OCI-LY7 (cell line): ENCODE results near the gene DLGAP4. TPM values are rescaled to one million over a fixed set of nuclear protein-coding genes. Genes with fewer than 3 reads are reported as not detected.

Experiments used
- BruUV-seq: library from RNA; stranded (reverse); fragments of 400-500 nt; replicated peaks from 2 replicates; lab custom pipeline; 2021; lab: Mats Ljungman, UMichigan
- CTCF ChIA-PET: fragments of 300-600 bp; sonication (Branson Sonifier 250); formaldehyde crosslinking; loops from one replicate; lab custom pipeline; 2022; ENCODE audit warnings: antibody characterized with exemption; ENCODE audit not compliant: unreplicated experiment; lab: Charles Lee
- POLR2A ChIA-PET: fragments of 300-600 bp; sonication (Branson Sonifier 250); formaldehyde crosslinking; loops from one replicate; lab custom pipeline; 2022; ENCODE audit warnings: antibody characterized with exemption; lab: Charles Lee
- DNase-seq: peaks from one replicate; pipeline ENCODE4 v3.0.0-alpha.2; 2015; ENCODE audit warnings: low spot score
- H2AFZ ChIP-seq: fragments of 200-600 bp; sonication (generic), shearing (Covaris generic); 2 replicates; pipeline ENCODE4 v1.6.1; 2014; ENCODE audit warnings: mild to moderate bottlenecking, antibody characterized with exemption, low read length, moderate library complexity
- H3K27ac ChIP-seq: fragments of 200-600 bp; sonication (generic); 2 replicates; pipeline ENCODE4 v1.5.1; 2014; ENCODE audit warnings: mixed run types, low read depth, mild to moderate bottlenecking, moderate library complexity, low read length, inconsistent platforms; ENCODE audit not compliant: poor library complexity, severe bottlenecking
- H3K36me3 ChIP-seq: fragments of 200-600 bp; sonication (generic); 2 replicates; pipeline ENCODE4 v1.6.1; 2014; ENCODE audit warnings: mild to moderate bottlenecking, antibody characterized with exemption, low read length, moderate library complexity, mixed read lengths; ENCODE audit not compliant: insufficient read depth
- H3K4me1 ChIP-seq: fragments of 200-600 bp; sonication (generic); 2 replicates; pipeline ENCODE4 v1.5.1; 2014; ENCODE audit warnings: mild to moderate bottlenecking, low read length; ENCODE audit not compliant: insufficient read depth, poor library complexity, severe bottlenecking
- H3K4me2 ChIP-seq: fragments of 200-600 bp; sonication (generic); 2 replicates; pipeline ENCODE4 v1.6.1; 2014; ENCODE audit warnings: mild to moderate bottlenecking, low read length
- H3K4me3 ChIP-seq: fragments of 200-600 bp; sonication (generic); 2 replicates; pipeline ENCODE4 v1.5.1; 2014; ENCODE audit warnings: mild to moderate bottlenecking, low read depth, low read length; ENCODE audit not compliant: poor library complexity, severe bottlenecking
- H3K79me2 ChIP-seq: fragments of 200-600 bp; sonication (generic); 2 replicates; pipeline ENCODE4 v1.6.1; 2016; ENCODE audit warnings: low read depth, mild to moderate bottlenecking, low read length, moderate library complexity, mixed read lengths; ENCODE audit not compliant: insufficient read depth
- H3K9me2 ChIP-seq: fragments of 200-600 bp; sonication (generic); 2 replicates; pipeline ENCODE4 v1.6.1; 2016; ENCODE audit warnings: mild to moderate bottlenecking, low read length, mixed read lengths; ENCODE audit not compliant: insufficient read depth
- H3K9me3 ChIP-seq: fragments of 200-600 bp; sonication (generic); 2 replicates; pipeline ENCODE4 v1.6.1; 2014; ENCODE audit warnings: mild to moderate bottlenecking, mixed run types, low read length, mixed read lengths
- H4K20me1 ChIP-seq: fragments of 200-600 bp; sonication (generic); 2 replicates; pipeline ENCODE4 v1.6.1; 2014; ENCODE audit warnings: mild to moderate bottlenecking, antibody characterized with exemption, low read length, moderate library complexity, mixed read lengths; ENCODE audit not compliant: insufficient read depth
- CTCF ChIP-seq: fragments of 200-600 bp; sonication (generic); conservative IDR thresholded peaks from 2 replicates; pipeline ENCODE4 v1.5.1; 2014; ENCODE audit warnings: mild to moderate bottlenecking, antibody characterized with exemption, low read length, moderate library complexity, mixed read lengths
- EZH2phosphoT487 ChIP-seq: fragments of 200-600 bp; sonication (generic); IDR thresholded peaks from 2 replicates; pipeline ENCODE4 v1.6.1; 2018; ENCODE audit warnings: low read depth, borderline replicate concordance, mild to moderate bottlenecking, mixed run types, antibody characterized with exemption, low read length, moderate library complexity, mixed read lengths
- intact Hi-C: fragments of 100-400 bp; cut with micrococcal nuclease; formaldehyde crosslinking; loops from one replicate; pipeline ENCODE4 v1.10.0; 2022; ENCODE audit not compliant: unreplicated experiment
- total RNA-seq, 2 experiments: library from RNA; depleted of rRNA in 1 of 2; stranded (reverse); fragments of >200 nt in 1 of 2; shearing (Covaris generic) in 1 of 2; gene quantifications; 2 replicates each; pipeline ENCODE4 v1.2.3, GENCODE V29; 2014 to 2022

The DLGAP4 gene
- total RNA-seq, 2 experiments from 2014 or later = 7.7 to 41.6 TPM

- BruUV-seq = no TSS peak
- no peaks in the 10 kb centered on the region for H3K79me2 ChIP-seq
- intact Hi-C loops = no loop called here
- ChIA-PET CTCF (interaction anchor here (0.6 kb wide), 1 partner anchor 15 kb away, joined by 4 read pairs; no protein-coding TSS in a partner anchor), POLR2A (no interaction called here)
- TF ChIP-seq CTCF = no peak
- no peak for TF ChIP-seq EZH2phosphoT487
- no peaks in the 10 kb centered on the region for H3K9me3 ChIP-seq
- H3K4me3 ChIP-seq = no peak overlapping the region
- H3K36me3 ChIP-seq = no peaks in the 10 kb centered on the region
- H3K9me2 ChIP-seq = no peaks in the 10 kb centered on the region
- no peak for DNase-seq
- peaks cover 9% of the 10 kb centered on the region for H3K4me1 ChIP-seq
- no peak overlapping the region for H3K4me2 ChIP-seq
- no peaks in the 10 kb centered on the region for H4K20me1 ChIP-seq
- H3K27ac ChIP-seq = no peak overlapping the region
- H2AFZ ChIP-seq = no peak overlapping the region
These were observed 150.0 kb downstream of the DLGAP4 start for GRCh38 chr20:36455972-36456625.

GRCh38 chr20:36460648-36461599 is 154.8 kb downstream of the DLGAP4 start:
- H3K79me2 ChIP-seq = peaks cover 28% of the 10 kb centered on the region; the same call in 1 of the 2 replicates
- POLR2A ChIA-PET = interaction anchor here (0.7 to 0.9 kb wide), 2 partner anchors 10 to 305 kb away, joined by 3 read pairs; no protein-coding TSS in a partner anchor
- BruUV-seq = no TSS peak
- CTCF ChIA-PET = no interaction called here
- H3K9me3 ChIP-seq = no peaks in the 10 kb centered on the region
- H3K4me1 ChIP-seq = peaks cover 41% of the 10 kb centered on the region
- H3K4me2 ChIP-seq = peak overlapping the region; percentile 73
- TF ChIP-seq EZH2phosphoT487 (no peak), CTCF (no peak)
- no peaks in the 10 kb centered on the region for H3K9me2 ChIP-seq
- H4K20me1 ChIP-seq = no peaks in the 10 kb centered on the region
- H3K36me3 ChIP-seq = no peaks in the 10 kb centered on the region
- H3K27ac ChIP-seq = peak overlapping the region; percentile 50
- intact Hi-C loops = loop anchor here (5.0 kb wide), 2 partner anchors 111 to 146 kb away; partner anchors contain the start of genes RAB5IF and TGIF2
- H2AFZ ChIP-seq = peak overlapping the region; percentile 97
- peak overlapping the region; percentile 62 for H3K4me3 ChIP-seq
- peak; percentile 94 for DNase-seq
